GM19468 (cell line): ENCODE measurements around the gene RARB.

Experiments
- ATAC-seq: cut with Tn5 transposase; IDR thresholded peaks from one replicate; pipeline ENCODE4 v1.9.1; 2021; ENCODE audit warnings: mild to moderate bottlenecking, moderate library complexity, moderate number of reproducible peaks; ENCODE audit not compliant: unreplicated experiment; ENCODE audit errors: extremely low read depth

RARB gene

GRCh38 chr3:25587526-25587925 is 159.5 kb downstream of the RARB start:
- ATAC-seq = no peak

- ATAC-seq = no peak
These were observed 159.9 kb downstream of the RARB start for GRCh38 chr3:25587975-25588374.

DNA sequence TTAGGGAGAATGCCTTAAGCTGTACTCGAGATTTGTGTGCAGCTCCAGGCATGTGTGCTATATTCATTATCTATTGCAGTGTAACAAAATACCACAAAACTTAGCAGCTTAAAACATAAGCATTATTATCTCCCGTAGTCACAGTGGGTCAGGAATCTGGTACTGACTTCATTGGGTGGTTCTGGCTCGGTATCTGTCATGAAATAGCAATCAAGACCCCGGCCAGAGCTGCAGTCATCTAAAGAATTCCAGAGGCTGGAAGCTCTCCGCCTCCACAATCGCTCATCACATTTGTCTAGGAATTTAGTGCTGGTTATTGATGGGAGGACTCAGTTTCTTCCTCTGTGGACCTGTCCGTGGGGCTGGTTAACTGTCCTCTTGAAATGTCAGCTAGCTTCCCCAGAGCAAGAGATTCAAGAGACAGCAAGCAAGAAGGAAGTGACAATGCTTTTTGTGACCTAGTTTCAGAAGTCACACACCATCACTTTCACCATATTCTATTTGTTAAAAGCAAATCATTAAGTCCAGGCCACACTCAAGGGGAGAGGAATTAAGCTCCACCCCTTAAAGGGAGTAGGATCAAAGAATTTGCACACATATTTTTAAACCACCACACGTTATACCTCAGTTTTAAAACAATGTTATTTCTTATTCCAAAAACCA is 160.5 kb downstream of the RARB start:
- ATAC-seq = no peak

DNA sequence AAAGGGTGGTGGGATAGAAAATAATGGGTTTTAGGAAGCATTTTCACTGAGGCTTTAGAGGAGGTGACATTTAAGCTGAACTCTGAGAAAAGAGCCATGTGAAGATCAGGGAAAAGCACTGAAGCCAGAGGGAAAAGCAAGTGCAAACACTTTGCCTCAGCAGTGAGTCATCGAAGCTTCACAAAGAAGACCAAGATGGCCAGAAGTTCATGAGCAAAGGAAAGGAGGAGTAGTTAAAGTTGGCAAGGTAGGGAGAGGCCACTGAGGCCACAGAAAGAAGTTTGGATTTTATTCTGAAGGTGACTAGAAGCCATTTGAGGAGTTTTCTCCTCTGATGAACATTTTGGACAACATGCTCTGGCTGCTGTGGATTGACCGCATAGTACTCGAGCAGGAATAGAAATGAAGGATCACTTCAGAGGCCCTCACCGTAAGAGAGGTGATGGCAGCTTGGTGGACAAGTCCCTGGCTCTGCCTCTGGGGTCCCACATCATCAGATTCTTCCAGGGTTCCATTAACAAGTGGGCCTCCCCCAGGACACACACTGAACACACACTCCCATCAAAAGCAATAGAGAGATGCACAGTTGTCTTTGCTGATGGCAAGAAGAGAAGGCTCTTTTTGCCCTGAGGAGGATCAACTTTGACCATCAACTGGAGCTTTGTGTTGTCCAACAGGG is 161.2 kb downstream of the RARB start:
- no peak for ATAC-seq

DNA sequence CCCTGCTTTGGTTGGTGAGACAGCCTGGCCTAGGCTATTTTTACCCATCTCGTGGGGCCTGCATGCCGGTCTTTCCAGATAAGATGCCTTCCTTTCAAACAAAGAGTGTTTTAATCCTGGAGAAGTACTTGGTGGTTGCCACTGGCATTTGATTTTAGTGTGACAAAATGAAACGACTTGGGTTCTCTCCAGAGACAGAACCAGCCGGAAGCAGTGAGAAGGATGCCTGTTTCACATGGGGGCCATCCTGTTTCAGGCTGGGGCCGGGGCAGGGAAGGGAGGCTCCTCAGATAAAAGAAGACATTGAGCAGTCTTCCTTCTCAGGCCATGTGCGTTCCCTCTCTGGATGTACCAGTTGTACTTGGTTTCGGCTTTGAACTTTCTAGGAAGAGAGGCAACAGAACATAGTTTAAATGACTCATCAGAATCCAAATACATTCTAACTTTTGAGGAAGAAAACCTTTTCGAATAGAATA is 161.8 kb downstream of the RARB start:
- no peak for ATAC-seq

- ATAC-seq = no peak
These were observed 164.5 kb downstream of the RARB start for GRCh38 chr3:25592510-25592968.

- ATAC-seq = no peak
These were observed 164.9 kb downstream of the RARB start for GRCh38 chr3:25593001-25593400.

- ATAC-seq = peak; percentile 40
These were observed 166.0 kb downstream of the RARB start for GRCh38 chr3:25594007-25594502.

GRCh38 chr3:25597535-25598101 is 169.6 kb downstream of the RARB start:
- ATAC-seq = no peak

DNA sequence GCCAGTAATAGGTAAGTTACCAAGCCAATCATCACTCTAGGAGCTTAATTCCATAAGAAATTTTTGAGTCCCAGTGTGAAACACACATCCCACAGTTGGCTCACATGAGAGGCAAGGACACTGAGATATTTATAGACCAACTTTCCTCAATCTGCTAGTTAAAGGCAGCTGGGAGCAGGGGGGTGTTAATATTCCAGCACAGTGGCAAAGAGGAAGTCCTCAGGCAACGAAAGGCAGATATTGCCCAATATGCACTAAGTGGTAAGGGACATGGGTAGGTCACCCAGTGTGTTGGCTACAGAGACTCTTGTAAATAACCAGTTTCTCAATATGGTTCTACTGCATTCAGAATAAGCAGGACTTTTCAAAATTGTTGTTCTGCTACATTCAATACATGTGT is 175.6 kb downstream of the RARB start:
- no peak for ATAC-seq

DNA sequence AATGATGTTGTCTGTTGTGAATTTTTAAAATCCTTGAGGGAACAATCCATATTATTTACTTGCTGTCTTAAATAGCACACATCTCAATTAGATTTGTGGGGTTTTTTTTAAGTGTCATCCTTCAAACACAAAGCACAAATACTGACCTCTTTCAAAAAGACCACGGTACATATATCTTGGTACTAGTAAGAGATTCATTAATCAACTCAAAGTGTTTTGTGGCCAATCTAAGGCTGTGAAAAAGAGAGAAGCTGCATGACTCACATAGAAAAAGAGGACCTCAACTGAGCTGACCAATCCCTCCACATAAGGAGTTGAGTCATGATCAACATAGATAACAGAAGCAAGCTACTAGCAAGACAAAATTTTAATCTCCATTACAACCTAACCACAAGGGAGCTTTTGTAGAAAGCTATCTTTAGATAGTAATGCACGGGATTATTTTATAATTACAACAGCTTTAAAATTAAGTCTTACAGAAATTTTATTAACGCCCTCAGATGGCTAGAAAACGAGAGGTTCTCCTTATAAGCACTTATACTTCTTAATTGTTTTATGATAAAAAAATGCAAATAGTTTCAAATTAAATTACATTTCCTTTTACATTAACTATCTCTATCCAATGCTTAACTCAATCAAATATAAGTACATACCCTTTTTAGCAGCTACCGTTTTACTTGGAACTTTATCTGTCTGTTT is 176.2 kb downstream of the RARB start:
- ATAC-seq = no peak

GRCh38 chr3:25610167-25610566 is 182.1 kb downstream of the RARB start:
- no peak for ATAC-seq

- no peak for ATAC-seq
These were observed 182.7 kb downstream of the RARB start for GRCh38 chr3:25610779-25611178.

DNA sequence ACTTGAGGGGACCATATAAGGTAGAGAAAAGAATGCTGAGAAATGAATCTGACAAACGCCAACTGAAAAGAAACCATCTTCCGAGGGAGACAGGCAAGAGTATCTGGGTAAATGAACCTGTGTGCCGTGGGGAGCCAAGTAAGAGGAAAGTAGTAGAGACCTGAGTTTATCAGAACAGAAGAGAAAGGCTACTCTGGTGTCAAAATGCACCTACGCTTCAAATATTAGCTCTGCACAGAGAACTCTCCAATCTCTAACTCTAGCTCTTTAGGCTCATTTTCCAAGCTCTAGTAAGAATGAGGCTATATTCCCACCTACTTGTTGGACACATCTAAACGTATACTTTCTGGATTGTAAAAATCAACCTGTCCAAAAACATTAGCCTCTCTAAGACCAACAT is 183.1 kb downstream of the RARB start:
- ATAC-seq = no peak

DNA sequence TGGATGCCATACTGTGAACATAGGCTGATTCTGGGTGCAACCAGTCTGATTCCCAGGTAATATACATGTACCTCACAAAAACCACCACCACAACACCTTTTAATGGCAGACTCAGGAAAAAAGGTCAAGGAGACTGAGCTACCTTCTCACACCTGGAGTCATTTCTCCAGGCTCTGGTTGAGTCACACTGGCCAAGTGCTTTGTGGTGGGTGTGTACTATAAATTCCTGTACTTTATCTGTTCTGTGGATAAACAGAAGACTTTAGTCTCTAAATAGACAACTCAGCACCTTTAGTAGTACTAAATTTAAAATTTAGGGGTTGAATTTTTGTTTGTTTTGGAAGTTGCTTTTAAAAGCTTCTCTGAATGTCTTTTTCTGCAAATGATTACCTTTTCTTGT is 190.0 kb downstream of the RARB start:
- ATAC-seq = no peak

DNA sequence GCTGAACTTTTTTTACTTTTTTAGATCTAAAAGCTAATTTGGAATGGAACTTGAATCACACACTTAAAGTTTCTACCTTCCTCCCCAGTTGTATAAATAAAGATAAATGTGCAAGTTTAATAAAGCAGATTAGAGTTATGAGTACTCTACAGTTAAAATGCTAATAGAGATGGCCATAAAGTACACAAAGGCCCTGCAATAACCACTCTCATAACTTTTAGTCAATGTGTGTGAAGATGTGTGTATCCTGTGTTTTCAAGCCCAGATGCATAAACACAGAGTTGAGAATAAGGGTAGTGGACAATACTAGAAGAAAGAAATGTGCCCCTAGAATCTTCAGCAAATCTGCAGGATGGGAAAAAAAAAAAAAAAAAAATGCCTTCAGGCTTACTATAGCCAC is 191.3 kb downstream of the RARB start:
- no peak for ATAC-seq

GRCh38 chr3:25620493-25620892 is 192.4 kb downstream of the RARB start:
- no peak for ATAC-seq

GRCh38 chr3:25621087-25621486 is 193.0 kb downstream of the RARB start:
- ATAC-seq = no peak

DNA sequence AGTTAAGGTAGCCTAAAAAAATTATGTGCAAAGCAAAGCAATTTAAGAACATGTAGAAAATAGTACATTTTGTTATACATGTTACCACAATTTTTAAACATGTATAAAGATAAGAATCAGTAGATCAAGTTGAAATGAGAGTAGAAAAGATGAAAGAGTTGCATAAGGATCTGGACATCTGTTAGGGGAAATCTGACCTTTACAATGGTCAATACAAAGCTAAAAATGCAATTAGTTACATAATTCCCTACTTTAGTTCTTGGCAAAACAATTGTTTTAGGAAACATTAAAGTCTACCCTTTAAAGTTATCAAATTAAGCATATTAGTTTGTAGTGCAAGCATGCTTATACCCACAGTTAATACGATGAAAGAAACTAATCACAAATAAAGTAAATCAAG is 203.9 kb downstream of the RARB start:
- ATAC-seq = no peak

DNA sequence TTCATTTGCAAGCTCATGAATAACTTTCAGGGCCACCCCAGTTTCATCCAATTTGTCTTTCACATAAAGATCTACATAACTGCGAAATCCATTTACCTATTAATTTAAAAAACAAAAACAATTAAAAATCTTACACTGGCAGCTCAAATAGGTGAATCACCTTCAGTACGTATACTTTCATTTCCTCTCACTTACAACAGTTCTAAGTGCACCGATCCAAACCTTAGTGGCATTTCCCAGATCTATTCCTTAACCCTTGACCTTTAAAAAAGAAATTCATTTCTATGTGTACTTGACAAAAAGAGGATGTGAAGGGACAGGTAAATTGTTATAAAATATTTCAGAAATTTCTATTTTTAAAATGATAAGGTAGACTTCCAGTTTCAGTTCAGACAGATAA is 205.9 kb downstream of the RARB start:
- ATAC-seq = no peak

DNA sequence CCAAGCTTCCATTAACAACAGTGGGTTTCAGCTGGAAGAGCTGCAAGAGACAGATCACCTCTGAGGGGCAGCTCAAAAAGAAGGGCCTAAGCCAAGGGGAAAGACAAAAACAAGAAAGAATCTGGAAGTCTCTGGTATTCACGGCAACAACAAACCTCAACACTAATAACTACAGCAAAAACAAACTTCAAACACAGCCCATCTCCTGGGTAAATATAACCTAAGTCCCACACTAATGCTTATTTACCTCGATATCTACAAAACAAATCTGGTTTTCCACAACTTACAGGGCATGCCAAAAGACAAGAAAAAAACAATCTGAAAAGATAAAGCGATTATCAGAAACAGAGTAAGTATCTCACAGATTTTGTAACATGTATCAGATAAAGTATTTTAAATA is 207.0 kb downstream of the RARB start:
- ATAC-seq = no peak
